Activated T-helper 2 cell treated with anti-CD3 and anti-CD28 coated beads, Interferon-gamma antibody, Interleukin-2, Interleukin-4, amounts not matched to agents 10 μg/mL and 5 μg/mL and 100 μg/mL, durations not matched to agents 14 hours and 24 hours and 36 hours (primary cell): ENCODE data around the gene RAMAC. TPM values are rescaled to one million over a fixed set of nuclear protein-coding genes. Genes with fewer than 3 reads are reported as not detected.
"Not testable (repeated sequence)": the region's sequence is repeated elsewhere in the genome, so short reads cannot be mapped to it uniquely, and the experiment has no call there.

Experiments
- DNase-seq: peaks from one replicate; pipeline ENCODE4 v3.0.0; 2021; ENCODE audit warnings: low spot score
- H3K27ac Mint-ChIP-seq: one replicate; pipeline ENCODE4 v1.8.0; 2021; ENCODE audit warnings: mixed read lengths
- H3K27me3 Mint-ChIP-seq: one replicate; pipeline ENCODE4 v1.8.0; 2021; ENCODE audit warnings: low read depth, mixed read lengths
- H3K36me3 Mint-ChIP-seq: one replicate; pipeline ENCODE4 v1.8.0; 2021; ENCODE audit warnings: low read depth, mixed read lengths
- H3K4me1 Mint-ChIP-seq: one replicate; pipeline ENCODE4 v1.8.0; 2021; ENCODE audit warnings: low read depth, mixed read lengths
- H3K4me3 Mint-ChIP-seq: one replicate; pipeline ENCODE4 v1.8.0; 2021; ENCODE audit warnings: low read depth, mild to moderate bottlenecking, moderate library complexity, mixed read lengths
- H3K9me3 Mint-ChIP-seq: one replicate; pipeline ENCODE4 v1.8.0; 2021; ENCODE audit warnings: mixed read lengths
- intact Hi-C: fragments of 100-400 bp; cut with micrococcal nuclease; formaldehyde crosslinking; loops from one replicate; pipeline ENCODE4 v1.15.1; 2023
- total RNA-seq: library from RNA; stranded (reverse); gene quantifications from 2 replicates; pipeline ENCODE4 v1.2.3, GENCODE V29; 2022

RAMAC gene
- total RNA-seq, 1 donor from 2014 or later = 21.2 TPM

DNA sequence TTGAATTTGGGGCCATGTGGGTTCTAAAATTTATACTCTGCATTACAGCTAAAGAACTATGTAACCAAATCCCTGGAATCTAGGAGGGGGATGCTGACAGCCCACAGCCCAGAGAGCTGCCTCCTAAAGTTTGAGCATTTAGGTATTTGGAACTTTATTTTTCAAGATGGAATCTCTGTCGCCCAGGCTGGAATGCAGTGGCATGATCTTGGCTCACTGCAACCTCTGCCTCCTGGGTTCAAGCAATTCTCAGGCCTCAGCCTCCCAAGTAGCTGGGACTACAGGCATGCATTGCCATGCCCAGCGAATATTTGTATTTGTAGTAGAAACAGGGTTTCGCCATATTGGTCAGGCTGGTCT, 14.6 kb downstream of the RAMAC start:
- not testable (repeated sequence) for H3K4me3 Mint-ChIP-seq, H3K27ac Mint-ChIP-seq, H3K4me1 Mint-ChIP-seq, DNase-seq, H3K27me3 Mint-ChIP-seq, H3K9me3 Mint-ChIP-seq, H3K36me3 Mint-ChIP-seq
- intact Hi-C loops = loop anchor here (1.0 kb wide), 1 partner anchor 151 kb away; no protein-coding TSS in a partner anchor

DNA sequence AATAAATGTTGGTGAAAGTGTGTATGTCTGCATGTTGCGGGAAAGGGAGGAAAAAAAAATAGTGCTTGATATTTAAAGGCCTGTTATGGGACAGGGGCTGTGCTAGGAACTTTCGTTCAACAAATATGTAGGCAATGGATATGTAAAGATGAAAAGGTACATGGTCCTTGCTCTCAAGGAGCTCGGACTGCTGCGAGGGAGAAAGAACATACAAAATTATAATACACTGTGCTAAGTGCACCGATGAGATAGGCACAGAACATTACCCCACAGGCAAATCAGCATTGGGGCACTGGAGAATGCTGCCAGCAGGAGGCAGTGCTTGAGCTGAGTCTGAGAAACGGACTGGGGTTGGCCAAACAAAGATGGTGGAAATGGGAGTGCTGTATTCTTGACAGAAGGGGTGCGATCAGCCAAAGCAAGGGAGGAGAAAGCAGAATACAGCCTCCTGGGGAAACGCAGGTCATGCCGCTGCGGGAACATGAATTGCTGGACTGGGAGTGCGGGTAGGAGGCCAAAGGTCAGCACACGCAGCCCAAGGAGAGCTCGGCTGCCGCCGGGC, 24.8 kb downstream of the RAMAC start:
- H3K36me3 Mint-ChIP-seq = peaks cover 34% of the 10 kb centered on the region
- no peaks in the 10 kb centered on the region for H3K9me3 Mint-ChIP-seq
- DNase-seq = peak; percentile 75
- intact Hi-C loops = loop anchor here (1.0 to 10.0 kb wide), 6 partner anchors 57 to 466 kb away; partner anchors contain the start of genes BTBD1, RPS17 and TM6SF1
- no peaks in the 10 kb centered on the region for H3K27me3 Mint-ChIP-seq
- H3K27ac Mint-ChIP-seq = peak overlapping the region; percentile 87
- peak overlapping the region; percentile 88 for H3K4me3 Mint-ChIP-seq
- H3K4me1 Mint-ChIP-seq = peaks cover 40% of the 10 kb centered on the region

DNA sequence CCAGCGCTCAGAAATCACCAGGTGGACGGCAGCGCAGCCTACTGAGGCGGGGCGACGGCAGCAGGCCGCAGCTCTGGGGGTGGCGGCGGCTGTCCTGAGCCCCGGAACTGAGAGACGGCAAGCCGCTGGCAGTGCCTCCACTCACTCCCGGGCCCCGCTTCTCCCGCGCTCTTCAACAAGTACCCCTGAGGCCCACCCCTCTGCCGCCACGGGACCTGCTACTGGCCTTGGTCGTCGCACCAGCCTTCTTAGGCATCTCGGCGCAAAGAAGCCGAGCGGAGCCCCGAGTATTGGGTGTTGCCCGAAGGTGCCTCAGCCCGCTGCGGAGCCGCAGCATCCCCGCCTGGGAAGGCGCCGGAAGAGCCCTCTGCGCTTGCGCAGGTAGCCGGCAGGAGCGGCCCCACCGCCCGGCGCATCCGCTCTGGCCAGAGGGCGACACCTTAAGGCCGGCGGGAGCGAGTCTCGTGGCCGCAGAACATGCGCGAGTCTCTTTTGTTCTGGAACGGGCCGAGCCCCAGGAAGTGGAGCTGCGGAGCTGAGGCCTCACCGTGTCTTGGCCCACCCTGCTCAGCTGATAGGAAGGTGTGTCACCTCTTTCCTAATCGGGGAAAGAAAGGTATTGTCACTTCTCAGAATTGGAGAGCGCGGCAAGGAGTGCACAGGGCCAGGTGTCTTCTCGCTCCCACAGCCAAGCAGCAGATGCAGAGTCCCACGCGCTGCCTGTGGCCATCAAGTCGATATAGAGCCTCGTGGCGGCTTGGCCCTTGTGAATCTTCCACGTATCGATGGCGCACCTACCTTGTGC, 25.5 kb downstream of the RAMAC start, which contains the start of gene C15orf40:
TSS of gene C15orf40 (minus strand) at position 369 of the 805 bp plus-strand sequence. CDS start at position 337, 32 bp downstream.
- Mint-ChIP-seq H3K9me3 (no peaks in the 10 kb centered on the region), H3K36me3 (peaks cover 34% of the 10 kb centered on the region), H3K4me3 (peak within 1 kb of the TSS; percentile 88), H3K27ac (peak within 1 kb of the TSS; percentile 87), H3K27me3 (no peaks in the 10 kb centered on the region), H3K4me1 (peaks cover 40% of the 10 kb centered on the region)
- peak; percentile 82 for DNase-seq
- intact Hi-C loops = loop anchor here (1.0 to 10.0 kb wide), 6 partner anchors 56 to 467 kb away; partner anchors contain the start of genes BTBD1, RPS17 and TM6SF1

DNA sequence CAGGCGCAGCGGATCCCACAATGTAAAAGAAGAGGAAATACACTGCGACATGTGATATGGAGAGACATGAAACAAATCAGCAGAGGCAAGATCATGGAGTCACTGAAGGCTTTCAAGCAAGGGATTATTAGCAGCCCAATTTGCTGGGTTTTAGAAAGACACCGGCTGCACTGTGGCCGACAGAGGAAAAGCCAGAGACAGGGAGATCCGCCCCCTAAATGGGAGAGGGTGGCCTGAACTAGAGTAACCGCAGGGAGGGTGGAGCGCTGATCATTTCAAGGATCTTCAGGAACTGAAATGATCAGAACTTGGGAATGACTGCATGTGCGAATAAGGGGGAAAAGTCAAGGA, 26.0 kb downstream of the RAMAC start:
- peaks cover 33% of the 10 kb centered on the region for H3K36me3 Mint-ChIP-seq
- intact Hi-C loops = loop anchor here (5.0 to 10.0 kb wide), 4 partner anchors 95 to 467 kb away; partner anchors contain the start of genes RPS17 and TM6SF1
- H3K4me1 Mint-ChIP-seq = peaks cover 39% of the 10 kb centered on the region
- DNase-seq = no peak
- no peaks in the 10 kb centered on the region for H3K9me3 Mint-ChIP-seq
- peak overlapping the region; percentile 88 for H3K4me3 Mint-ChIP-seq
- no peaks in the 10 kb centered on the region for H3K27me3 Mint-ChIP-seq
- H3K27ac Mint-ChIP-seq = peak overlapping the region; percentile 87

DNA sequence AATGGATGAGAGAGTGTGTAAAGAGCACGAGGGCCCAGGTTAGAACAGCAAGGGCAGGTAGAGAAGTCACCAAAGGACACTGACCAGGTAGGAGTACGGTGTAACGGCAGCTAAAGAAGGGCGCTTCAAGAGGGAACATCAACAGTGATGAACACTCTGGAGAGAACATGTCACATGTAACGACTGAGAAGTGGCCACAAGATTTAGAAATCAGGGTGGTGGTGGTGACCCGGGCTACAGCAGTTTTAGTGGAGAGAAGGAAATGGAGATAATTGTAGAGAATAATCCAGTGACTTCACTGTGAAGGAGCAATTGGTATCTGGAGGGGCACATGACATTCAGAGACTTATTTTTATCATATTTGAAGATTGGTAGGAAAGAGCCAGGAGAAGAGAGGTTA, 26.6 kb downstream of the RAMAC start:
- Mint-ChIP-seq H3K4me3 (peak overlapping the region; percentile 88), H3K27ac (peak overlapping the region; percentile 87), H3K36me3 (peaks cover 35% of the 10 kb centered on the region), H3K27me3 (no peaks in the 10 kb centered on the region), H3K4me1 (peaks cover 37% of the 10 kb centered on the region), H3K9me3 (no peaks in the 10 kb centered on the region)
- intact Hi-C loops = loop anchor here (5.0 to 10.0 kb wide), 4 partner anchors 95 to 468 kb away; partner anchors contain the start of genes RPS17 and TM6SF1
- DNase-seq = no peak

DNA sequence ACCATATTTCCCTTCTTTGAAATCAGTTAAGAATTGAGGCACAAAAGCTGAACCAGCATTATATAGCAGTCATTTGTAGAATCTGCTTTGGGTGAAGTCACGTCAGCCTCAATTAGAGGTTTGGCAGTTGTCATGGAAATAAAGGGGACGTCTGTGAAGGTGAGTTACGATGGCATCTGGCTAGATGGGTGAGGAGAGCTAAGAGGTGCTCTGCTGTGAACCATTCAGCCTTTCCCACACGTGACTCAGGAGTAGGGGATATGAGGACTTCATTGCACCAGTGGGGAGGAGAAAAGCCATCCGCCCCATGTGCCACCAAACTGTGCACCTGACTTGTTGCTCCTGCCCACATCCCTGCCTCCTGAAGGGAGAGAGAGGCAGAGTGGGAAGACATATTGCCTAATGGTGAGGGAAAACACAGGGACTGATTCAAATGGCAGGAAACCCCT, 28.2 kb downstream of the RAMAC start:
- Mint-ChIP-seq H3K4me3 (no peak overlapping the region), H3K4me1 (peaks cover 37% of the 10 kb centered on the region), H3K9me3 (no peaks in the 10 kb centered on the region), H3K27ac (no peak overlapping the region), H3K27me3 (no peaks in the 10 kb centered on the region), H3K36me3 (peaks cover 39% of the 10 kb centered on the region)
- intact Hi-C loops = loop anchor here (5.0 to 10.0 kb wide), 4 partner anchors 93 to 469 kb away; partner anchors contain the start of genes RPS17 and TM6SF1
- no peak for DNase-seq

DNA sequence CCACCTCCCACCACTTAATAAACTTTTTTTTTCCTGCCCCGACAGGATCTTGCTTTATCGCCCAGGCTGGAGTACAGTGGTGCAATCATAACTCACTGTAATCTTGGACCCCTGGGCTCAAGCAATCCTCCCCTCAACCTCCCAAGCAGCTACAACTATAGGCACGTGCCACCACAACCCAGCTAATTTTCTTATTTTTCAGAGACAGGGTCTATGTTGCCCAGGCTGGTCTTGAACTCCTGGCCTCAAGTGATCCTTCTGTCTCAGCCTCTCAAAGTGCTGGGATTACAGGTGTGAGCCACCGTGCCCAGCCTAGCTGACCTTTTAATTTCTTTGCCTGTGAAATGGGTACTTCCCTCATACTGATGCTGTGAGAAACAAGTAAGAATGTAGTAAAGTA, 29.4 kb downstream of the RAMAC start:
- Mint-ChIP-seq H3K36me3 (peaks cover 38% of the 10 kb centered on the region), H3K9me3 (no peaks in the 10 kb centered on the region), H3K27ac (no peak overlapping the region), H3K4me1 (peaks cover 30% of the 10 kb centered on the region), H3K27me3 (no peaks in the 10 kb centered on the region), H3K4me3 (no peak overlapping the region)
- intact Hi-C loops = loop anchor here (10.0 kb wide), 1 partner anchor 471 kb away; the partner anchor contains the start of gene RPS17
- no peak for DNase-seq

DNA sequence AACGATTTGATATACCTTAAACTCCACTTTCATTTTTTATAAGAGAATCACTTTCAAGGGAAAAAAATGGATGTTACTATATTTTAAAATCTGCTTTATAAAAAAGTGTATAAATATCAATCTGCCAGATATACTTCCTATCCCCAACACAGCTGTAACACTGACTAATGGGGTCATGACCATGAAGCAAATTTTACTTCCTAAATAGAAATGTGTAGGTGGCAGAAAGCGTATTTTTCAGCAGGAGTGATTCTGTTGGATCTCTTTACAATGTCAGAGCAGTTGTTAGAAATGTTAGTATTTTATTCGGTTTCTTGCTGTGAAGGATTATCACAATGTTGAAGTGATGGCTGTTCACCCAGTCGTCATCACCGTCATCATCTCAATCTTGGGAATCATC, 30.9 kb downstream of the RAMAC start:
- no peaks in the 10 kb centered on the region for H3K27me3 Mint-ChIP-seq
- H3K4me1 Mint-ChIP-seq = peaks cover 23% of the 10 kb centered on the region
- H3K36me3 Mint-ChIP-seq = peaks cover 42% of the 10 kb centered on the region
- no peak overlapping the region for H3K27ac Mint-ChIP-seq
- H3K4me3 Mint-ChIP-seq = no peak overlapping the region
- no peaks in the 10 kb centered on the region for H3K9me3 Mint-ChIP-seq
- intact Hi-C loops = loop anchor here (10.0 kb wide), 1 partner anchor 472 kb away; the partner anchor contains the start of gene RPS17
- DNase-seq = no peak

DNA sequence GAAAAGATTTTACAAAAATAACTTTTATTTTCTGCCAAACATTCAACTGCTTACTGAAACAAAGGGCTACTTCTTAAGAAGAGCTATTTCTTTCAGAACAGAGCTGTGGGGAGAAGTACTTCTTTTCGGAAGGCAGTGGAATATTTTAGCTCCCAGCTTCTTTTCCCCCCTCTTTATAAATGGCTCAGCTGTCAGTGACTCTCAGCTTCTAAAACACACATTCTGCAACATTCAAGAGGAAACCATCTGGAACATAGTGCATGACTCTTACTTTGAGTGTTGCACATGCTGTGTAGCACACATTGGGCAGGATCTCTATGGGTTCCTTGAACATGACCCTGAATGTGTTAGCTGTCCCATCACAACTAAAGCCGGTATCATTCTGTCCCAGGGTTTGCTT, 32.4 kb downstream of the RAMAC start:
- Mint-ChIP-seq H3K4me1 (peaks cover 11% of the 10 kb centered on the region), H3K27ac (no peak overlapping the region), H3K27me3 (no peaks in the 10 kb centered on the region), H3K36me3 (peaks cover 32% of the 10 kb centered on the region), H3K9me3 (no peaks in the 10 kb centered on the region), H3K4me3 (no peak overlapping the region)
- intact Hi-C loops = loop anchor here (10.0 kb wide), 1 partner anchor 474 kb away; the partner anchor contains the start of gene RPS17
- DNase-seq = no peak

DNA sequence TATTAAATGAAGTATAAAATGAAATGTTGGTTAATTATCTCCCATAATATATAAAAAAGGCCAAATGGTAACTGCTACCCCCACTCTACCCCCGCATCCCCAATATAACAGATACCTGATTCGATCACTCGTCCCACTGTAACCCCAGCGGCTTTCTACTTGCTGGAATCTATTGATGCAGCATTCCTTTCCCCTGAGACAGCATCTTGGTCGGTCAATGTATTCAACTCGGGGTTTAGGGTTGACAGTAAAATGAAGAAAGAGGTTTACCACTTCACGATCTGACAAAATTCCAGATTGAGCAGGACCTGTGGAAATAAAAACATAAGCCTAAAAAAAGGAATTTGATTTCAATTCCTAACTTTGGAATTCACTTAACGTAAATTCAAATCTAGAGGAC, 44.0 kb downstream of the RAMAC start:
- intact Hi-C loops = no loop called here
- peaks cover 8% of the 10 kb centered on the region for H3K9me3 Mint-ChIP-seq

DNA sequence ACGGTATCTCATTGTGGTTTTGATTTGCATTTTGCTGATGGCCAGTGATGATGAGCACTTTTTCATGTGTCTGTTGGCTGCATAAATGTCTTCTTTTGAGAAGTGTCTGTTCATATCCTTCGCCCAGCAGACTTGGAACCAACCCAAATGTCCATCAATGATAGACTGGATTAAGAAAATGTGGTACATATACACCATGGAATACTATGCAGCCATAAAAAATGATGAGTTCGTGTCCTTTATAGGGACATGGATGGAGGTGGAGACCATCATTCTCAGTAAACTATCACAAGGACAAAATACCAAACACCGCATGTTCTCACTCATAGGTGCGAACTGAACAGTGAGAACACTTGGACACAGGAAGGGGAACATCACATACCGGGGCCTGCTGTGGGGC, 45.2 kb downstream of the RAMAC start:
- H3K27me3 Mint-ChIP-seq, DNase-seq, H3K4me1 Mint-ChIP-seq, intact Hi-C loops, H3K4me3 Mint-ChIP-seq, H3K27ac Mint-ChIP-seq: not testable (repeated sequence)
- H3K9me3 Mint-ChIP-seq = peaks cover 17% of the 10 kb centered on the region
- H3K36me3 Mint-ChIP-seq = peaks cover 77% of the 10 kb centered on the region

More for the DNA sequence above, 44.0 kb downstream of the RAMAC start:
- no peak overlapping the region for H3K4me3 Mint-ChIP-seq
- H3K4me1 Mint-ChIP-seq = peaks cover 3% of the 10 kb centered on the region
- H3K36me3 Mint-ChIP-seq = peaks cover 66% of the 10 kb centered on the region
- DNase-seq = no peak
- H3K27ac Mint-ChIP-seq = no peak overlapping the region
- no peaks in the 10 kb centered on the region for H3K27me3 Mint-ChIP-seq

DNA sequence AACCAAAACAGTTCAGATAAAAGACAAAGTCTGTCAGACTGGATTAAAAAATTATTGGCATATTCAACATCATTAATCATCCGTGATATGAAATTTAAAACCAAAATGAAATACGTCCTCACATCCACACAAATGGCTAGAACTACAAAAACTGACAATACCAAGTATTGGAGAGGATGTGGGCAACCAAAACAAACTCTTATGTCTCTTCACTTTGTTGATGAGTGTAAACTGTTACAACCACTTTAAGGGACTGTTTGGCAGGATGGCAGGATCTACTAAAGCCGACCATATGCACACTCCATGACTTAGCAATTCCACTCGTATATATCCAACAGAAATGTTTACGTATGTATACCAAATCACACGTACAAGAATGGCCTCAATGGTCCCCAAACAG, 50.2 kb downstream of the RAMAC start:
- Mint-ChIP-seq H3K4me1 (peaks cover 5% of the 10 kb centered on the region), H3K27ac (no peak overlapping the region), H3K4me3 (no peak overlapping the region), H3K27me3 (no peaks in the 10 kb centered on the region), H3K36me3 (peaks cover 90% of the 10 kb centered on the region), H3K9me3 (peaks cover 29% of the 10 kb centered on the region)
- intact Hi-C loops = no loop called here
- DNase-seq = no peak

DNA sequence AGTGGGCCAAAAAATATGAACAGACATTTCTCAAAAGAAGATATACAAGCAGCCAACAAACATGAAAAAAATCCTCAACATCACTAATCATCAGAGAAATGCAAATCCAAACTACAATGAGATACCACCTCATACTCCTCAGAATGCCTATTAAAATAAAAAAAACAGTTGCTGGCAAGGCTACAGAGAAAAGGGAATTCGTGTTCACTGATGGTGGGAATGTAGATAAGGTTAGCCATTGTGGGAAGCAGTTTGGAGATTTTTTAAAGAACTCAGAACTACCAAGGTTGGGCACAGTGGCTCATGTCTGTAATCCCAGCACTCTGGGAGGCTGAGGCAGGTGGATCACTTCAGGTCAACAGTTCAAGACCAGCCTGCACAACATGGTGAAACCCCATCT, 53.2 kb downstream of the RAMAC start:
- H3K27me3 Mint-ChIP-seq = no peaks in the 10 kb centered on the region
- no peak for DNase-seq
- no peak overlapping the region for H3K27ac Mint-ChIP-seq
- H3K4me1 Mint-ChIP-seq = peaks cover 7% of the 10 kb centered on the region
- no peak overlapping the region for H3K4me3 Mint-ChIP-seq
- peaks cover 23% of the 10 kb centered on the region for H3K9me3 Mint-ChIP-seq
- intact Hi-C loops = no loop called here
- peaks cover 96% of the 10 kb centered on the region for H3K36me3 Mint-ChIP-seq
